H9 (cell line): ENCODE results near the gene SNRPF. TPM values are rescaled to one million over a fixed set of nuclear protein-coding genes. Genes with fewer than 3 reads are reported as not detected.

ENCODE experiments used
- DNase-seq: peaks from one replicate; pipeline ENCODE4 v3.0.0-alpha.2; 2017
- H2AFZ ChIP-seq: one replicate; pipeline ENCODE4 v1.6.1; 2013; ENCODE audit warnings: mild to moderate bottlenecking, low read length, control low read depth, moderate library complexity
- H2AK5ac ChIP-seq: 2 replicates; pipeline ENCODE4 v1.6.1; 2013; ENCODE audit warnings: low read length, control low read depth, mixed read lengths; ENCODE audit not compliant: insufficient read length
- H2BK120ac ChIP-seq: one replicate; pipeline ENCODE4 v1.6.1; 2013; ENCODE audit warnings: low read depth, mild to moderate bottlenecking, low read length, control low read depth, inconsistent platforms; ENCODE audit not compliant: poor library complexity, severe bottlenecking
- H2BK12ac ChIP-seq: 2 replicates; pipeline ENCODE4 v1.6.1; 2013; ENCODE audit warnings: low read length, control low read depth, mixed read lengths, low read depth; ENCODE audit not compliant: insufficient read length
- H2BK15ac ChIP-seq: 2 replicates; pipeline ENCODE4 v1.6.1; 2013; ENCODE audit warnings: low read depth, low read length, control low read depth
- H2BK20ac ChIP-seq: one replicate; pipeline ENCODE4 v1.6.1; 2013; ENCODE audit warnings: low read depth, mild to moderate bottlenecking, low read length, control low read depth, inconsistent platforms; ENCODE audit not compliant: poor library complexity, severe bottlenecking
- H2BK5ac ChIP-seq: 2 replicates; pipeline ENCODE4 v1.6.1; 2013; ENCODE audit warnings: low read length, control low read depth, mixed read lengths; ENCODE audit not compliant: insufficient read length
- H3K14ac ChIP-seq: 2 replicates; pipeline ENCODE4 v1.6.1; 2013; ENCODE audit warnings: low read length, control low read depth; ENCODE audit not compliant: insufficient read depth
- H3K18ac ChIP-seq: 2 replicates; pipeline ENCODE4 v1.6.1; 2013; ENCODE audit warnings: low read depth, mild to moderate bottlenecking, mixed read lengths, low read length, control low read depth; ENCODE audit not compliant: insufficient read length
- H3K23ac ChIP-seq: 2 replicates; pipeline ENCODE4 v1.6.1; 2013; ENCODE audit warnings: low read length, control low read depth, mixed read lengths, low read depth; ENCODE audit not compliant: insufficient read length
- H3K23me2 ChIP-seq: 2 replicates; pipeline ENCODE4 v1.6.1; 2013; ENCODE audit warnings: low read depth, mild to moderate bottlenecking, mixed read lengths, low read length, control low read depth; ENCODE audit not compliant: insufficient read length, poor library complexity, severe bottlenecking
- H3K27ac ChIP-seq: 2 replicates; pipeline ENCODE4 v1.5.1; 2013; ENCODE audit warnings: low read length, control low read depth, mixed read lengths, low read depth; ENCODE audit not compliant: insufficient read length
- H3K27me3 ChIP-seq: 2 replicates; pipeline ENCODE4 v1.6.1; 2013; ENCODE audit warnings: low read length, control low read depth, inconsistent platforms; ENCODE audit not compliant: insufficient read depth
- H3K4ac ChIP-seq: 2 replicates; pipeline ENCODE4 v1.6.1; 2013; ENCODE audit warnings: low read depth, mild to moderate bottlenecking, control low read depth, inconsistent platforms, low read length, moderate library complexity
- H3K4me1 ChIP-seq: 2 replicates; pipeline ENCODE4 v1.6.1; 2013; ENCODE audit warnings: low read length, control low read depth, inconsistent platforms; ENCODE audit not compliant: insufficient read depth
- H3K4me2 ChIP-seq: 2 replicates; pipeline ENCODE4 v1.6.1; 2013; ENCODE audit warnings: low read length, control low read depth, mixed read lengths; ENCODE audit not compliant: insufficient read length, insufficient read depth
- H3K56ac ChIP-seq: 2 replicates; pipeline ENCODE4 v1.6.1; 2013; ENCODE audit warnings: low read depth, mild to moderate bottlenecking, mixed read lengths, low read length, control low read depth; ENCODE audit not compliant: insufficient read length
- H3K79me1 ChIP-seq: 2 replicates; pipeline ENCODE4 v1.6.1; 2013; ENCODE audit warnings: low read depth, mild to moderate bottlenecking, moderate library complexity, low read length, control low read depth, inconsistent platforms; ENCODE audit not compliant: insufficient read depth, poor library complexity, severe bottlenecking
- H3K79me2 ChIP-seq: 2 replicates; pipeline ENCODE4 v1.6.1; 2013; ENCODE audit warnings: low read length, control low read depth, inconsistent platforms; ENCODE audit not compliant: insufficient read depth
- H3K9ac ChIP-seq: 2 replicates; pipeline ENCODE4 v1.6.1; 2013; ENCODE audit warnings: low read length, control low read depth, mixed read lengths; ENCODE audit not compliant: insufficient read length; ENCODE audit errors: extremely low read depth
- H3K9me3 ChIP-seq: one replicate; pipeline ENCODE4 v1.6.1; 2013; ENCODE audit warnings: low read depth, low read length, inconsistent platforms; ENCODE audit not compliant: control insufficient read depth
- H3T11ph ChIP-seq: one replicate; pipeline ENCODE4 v1.6.1; 2013; ENCODE audit warnings: mild to moderate bottlenecking, low read length, control low read depth, inconsistent platforms
- H4K20me1 ChIP-seq: one replicate; pipeline ENCODE4 v1.6.1; 2013; ENCODE audit not compliant: control insufficient read depth, insufficient read length, insufficient read depth
- H4K5ac ChIP-seq: 2 replicates; pipeline ENCODE4 v1.6.1; 2013; ENCODE audit warnings: low read depth, mild to moderate bottlenecking, mixed read lengths, low read length, control low read depth; ENCODE audit not compliant: insufficient read length
- H4K8ac ChIP-seq: replicated peaks from 2 replicates; pipeline ENCODE4 v1.6.1; 2013; ENCODE audit warnings: low read length, control low read depth, mixed read lengths, low read depth; ENCODE audit not compliant: insufficient read length
- H4K91ac ChIP-seq: 2 replicates; pipeline ENCODE4 v1.6.1; 2013; ENCODE audit warnings: low read depth, mild to moderate bottlenecking, moderate library complexity, mixed read lengths, low read length, control low read depth; ENCODE audit not compliant: insufficient read length
- H3K27ac Mint-ChIP-seq, 3 experiments: 2 replicates in 2 of 3; 3 replicates in 1 of 3; pipeline ENCODE4 v1.8.0; 2020 to 2021; ENCODE audit warnings: mixed read lengths in 3 of 3, mild to moderate bottlenecking in 1 of 3, moderate library complexity in 1 of 3
- H3K27me3 Mint-ChIP-seq: 2 replicates; pipeline ENCODE4 v1.8.0; 2021; ENCODE audit warnings: low read depth, mild to moderate bottlenecking, moderate library complexity, mixed read lengths
- H3K36me3 Mint-ChIP-seq, 3 experiments: 2 replicates in 2 of 3; 3 replicates in 1 of 3; pipeline ENCODE4 v1.8.0; 2020 to 2021; ENCODE audit warnings: low read depth in 3 of 3, mixed read lengths in 3 of 3; ENCODE audit not compliant: insufficient read depth in 1 of 3
- H3K4me1 Mint-ChIP-seq, 2 experiments: 2 replicates each; pipeline ENCODE4 v1.8.0; 2020; ENCODE audit warnings: mixed read lengths in 2 of 2
- H3K4me3 Mint-ChIP-seq, 2 experiments: 2 replicates in 1 of 2; 3 replicates in 1 of 2; pipeline ENCODE4 v1.8.0; 2020 to 2021; ENCODE audit warnings: mild to moderate bottlenecking in 2 of 2, mixed read lengths in 2 of 2, moderate library complexity in 1 of 2
- H3K9me3 Mint-ChIP-seq, 2 experiments: 2 replicates in 1 of 2; 3 replicates in 1 of 2; pipeline ENCODE4 v1.8.0; 2020; ENCODE audit warnings: mild to moderate bottlenecking in 2 of 2, mixed read lengths in 2 of 2, moderate library complexity in 1 of 2
- WGBS: extraction: QIAGEN DNeasy Blood & Tissue Kit; methylation state at CpG from one replicate; pipeline ENCODE4 v1.1.7; 2013; ENCODE audit warnings: missing lambda C conversion rate, low lambda C conversion rate, mixed read lengths; ENCODE audit not compliant: insufficient read length; ENCODE audit errors: extremely low coverage; 5-methylcytosine and 5-hydroxymethylcytosine counted together
- total RNA-seq: library from RNA; stranded (reverse); gene quantifications from 2 replicates; pipeline ENCODE4 v1.2.1, GENCODE V29; 2021
- TF ChIP-seq, protein P1 (sequence below): fragments of 200-600 bp; sonication (generic); conservative IDR thresholded peaks from 3 replicates; pipeline ENCODE4 v1.8.0; 2021; ENCODE audit warnings: antibody characterized with exemption, mild to moderate bottlenecking

Gene SNRPF
- total RNA-seq, 1 experiment from 2014 or later = 77.1 TPM

DNA sequence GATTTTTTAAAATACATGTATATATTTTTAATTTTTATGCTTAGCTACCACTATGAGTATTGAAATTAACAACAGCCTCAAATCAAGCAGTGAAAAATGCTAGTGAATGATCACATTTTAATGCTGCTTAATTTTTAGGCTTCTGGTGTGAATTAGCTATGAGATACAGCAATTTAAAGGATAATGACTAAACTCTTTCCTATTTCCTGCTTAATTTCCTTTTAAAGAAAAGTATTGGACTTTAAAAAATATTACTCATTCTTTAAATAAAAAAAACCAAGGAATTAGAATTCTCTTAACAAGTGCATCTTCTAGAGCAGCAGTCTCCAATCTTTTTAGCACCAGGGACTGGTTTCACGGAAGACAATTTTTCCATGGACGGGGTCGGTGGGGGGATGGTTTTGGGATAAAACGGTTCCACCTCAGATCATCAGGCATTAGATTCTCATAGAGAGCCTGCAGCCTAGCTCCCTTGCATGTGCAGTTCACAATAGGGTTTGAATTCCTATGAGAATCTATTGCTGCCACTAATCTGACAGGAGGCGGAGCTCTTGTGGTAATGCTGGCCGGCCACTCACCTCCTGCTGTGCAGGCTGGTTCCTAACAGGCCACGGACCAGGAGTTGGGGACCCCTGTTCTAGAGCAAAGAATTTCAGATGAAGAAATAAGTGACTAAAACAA, 49.6 kb upstream of the SNRPF start:
- Histone ChIP-seq H3K27ac (no peak overlapping the region), H2BK20ac (no peak overlapping the region), H3K14ac (no peak overlapping the region), H2BK12ac (no peak overlapping the region), H4K91ac (no peak overlapping the region), H3K9me3 (no peaks in the 10 kb centered on the region), H3T11ph (no peak overlapping the region), H3K23ac (no peak overlapping the region), H3K4me1 (no peaks in the 10 kb centered on the region), H4K20me1 (no peaks in the 10 kb centered on the region), H2AFZ (no peak overlapping the region), H4K8ac (no peak overlapping the region), H3K9ac (no peak overlapping the region), H3K79me1 (no peaks in the 10 kb centered on the region), H2BK5ac (no peak overlapping the region), H3K27me3 (no peaks in the 10 kb centered on the region), H3K79me2 (no peaks in the 10 kb centered on the region), H2AK5ac (no peak overlapping the region), H4K5ac (no peak overlapping the region), H3K23me2 (no peaks in the 10 kb centered on the region), H2BK15ac (no peak overlapping the region), H3K4ac (no peak overlapping the region), H3K56ac (no peak overlapping the region), H3K4me2 (no peak overlapping the region), H3K18ac (no peak overlapping the region), H2BK120ac (no peak overlapping the region)
- Mint-ChIP-seq H3K27ac (no peak overlapping the region), H3K4me3 (no peak overlapping the region), H3K9me3 (peaks cover 3 to 9% of the 10 kb centered on the region in 2 experiments; a peak in 3 of 5 replicates), H3K36me3 (no peaks in the 10 kb centered on the region; a peak in 2 of 7 replicates), H3K27me3 (no peaks in the 10 kb centered on the region), H3K4me1 (no peaks in the 10 kb centered on the region)
- DNase-seq = no peak
- TF ChIP-seq, protein P1, sequence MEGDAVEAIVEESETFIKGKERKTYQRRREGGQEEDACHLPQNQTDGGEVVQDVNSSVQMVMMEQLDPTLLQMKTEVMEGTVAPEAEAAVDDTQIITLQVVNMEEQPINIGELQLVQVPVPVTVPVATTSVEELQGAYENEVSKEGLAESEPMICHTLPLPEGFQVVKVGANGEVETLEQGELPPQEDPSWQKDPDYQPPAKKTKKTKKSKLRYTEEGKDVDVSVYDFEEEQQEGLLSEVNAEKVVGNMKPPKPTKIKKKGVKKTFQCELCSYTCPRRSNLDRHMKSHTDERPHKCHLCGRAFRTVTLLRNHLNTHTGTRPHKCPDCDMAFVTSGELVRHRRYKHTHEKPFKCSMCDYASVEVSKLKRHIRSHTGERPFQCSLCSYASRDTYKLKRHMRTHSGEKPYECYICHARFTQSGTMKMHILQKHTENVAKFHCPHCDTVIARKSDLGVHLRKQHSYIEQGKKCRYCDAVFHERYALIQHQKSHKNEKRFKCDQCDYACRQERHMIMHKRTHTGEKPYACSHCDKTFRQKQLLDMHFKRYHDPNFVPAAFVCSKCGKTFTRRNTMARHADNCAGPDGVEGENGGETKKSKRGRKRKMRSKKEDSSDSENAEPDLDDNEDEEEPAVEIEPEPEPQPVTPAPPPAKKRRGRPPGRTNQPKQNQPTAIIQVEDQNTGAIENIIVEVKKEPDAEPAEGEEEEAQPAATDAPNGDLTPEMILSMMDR = no peak
- no CpG with 5 or more reads among the region's 7 CpGs for WGBS
